Natural killer cell (primary cell): ENCODE data around the gene SLC25A53. TPM values are rescaled to one million over a fixed set of nuclear protein-coding genes. Genes with fewer than 3 reads are reported as not detected.
A peak's percentile ranks its signal among the peaks of the same experiment; 100 is the strongest.

Experiments used
- ATAC-seq, 3 donors: fragments of 150-1000 bp in 2 of 3; fragments of 200-7000 bp in 1 of 3; cut with Tn5 transposase; 1 replicate in 1 of 3; 2 replicates in 2 of 3; pipeline ENCODE4 v1.10.0; 2021; ENCODE audit warnings: mild to moderate bottlenecking in 2 of 3, moderate library complexity in 2 of 3
- DNase-seq, 2 donors: peaks; one replicate each; pipeline versions ENCODE4 v3.0.0 to v3.0.0-alpha.2; 2013 to 2021; ENCODE audit warnings: mixed read lengths in 1 of 2
- H3K27ac ChIP-seq: one replicate; pipeline ENCODE4 v1.5.1; 2013; ENCODE audit warnings: mild to moderate bottlenecking, low read length
- H3K27me3 ChIP-seq: one replicate; pipeline ENCODE4 v1.6.1; 2013; ENCODE audit warnings: low read length; ENCODE audit not compliant: control insufficient read depth, insufficient read depth
- H3K36me3 ChIP-seq: one replicate; pipeline ENCODE4 v1.6.1; 2013; ENCODE audit warnings: low read length; ENCODE audit not compliant: control insufficient read depth, insufficient read depth
- H3K4me1 ChIP-seq: one replicate; pipeline ENCODE4 v1.6.1; 2013; ENCODE audit warnings: low read length; ENCODE audit not compliant: control insufficient read depth, insufficient read depth
- H3K4me3 ChIP-seq: one replicate; pipeline ENCODE4 v1.5.1; 2013; ENCODE audit warnings: low read length
- H3K9me3 ChIP-seq: one replicate; pipeline ENCODE4 v1.6.1; 2013; ENCODE audit warnings: low read length; ENCODE audit not compliant: control insufficient read depth, insufficient read depth
- H3K27ac Mint-ChIP-seq, 2 donors: one replicate each; pipeline ENCODE4 v1.8.0; 2022; ENCODE audit warnings: mild to moderate bottlenecking in 2 of 2, mixed read lengths in 2 of 2, moderate library complexity in 1 of 2
- H3K27me3 Mint-ChIP-seq, 2 donors: one replicate each; pipeline ENCODE4 v1.8.0; 2022; ENCODE audit warnings: low read depth in 2 of 2, mixed read lengths in 2 of 2
- H3K36me3 Mint-ChIP-seq: one replicate; pipeline ENCODE4 v1.8.0; 2022; ENCODE audit warnings: mixed read lengths
- H3K4me1 Mint-ChIP-seq, 2 donors: one replicate each; pipeline ENCODE4 v1.8.0; 2022; ENCODE audit warnings: mixed read lengths in 2 of 2
- H3K4me3 Mint-ChIP-seq: one replicate; pipeline ENCODE4 v1.8.0; 2022; ENCODE audit warnings: mild to moderate bottlenecking, moderate library complexity, mixed read lengths
- H3K9me3 Mint-ChIP-seq, 2 donors: one replicate each; pipeline ENCODE4 v1.8.0; 2022; ENCODE audit warnings: mixed read lengths in 2 of 2
- CTCF ChIP-seq: fragments of 200-600 bp; IDR thresholded peaks from one replicate; pipeline ENCODE4 v1.8.0; 2022; ENCODE audit warnings: antibody characterized with exemption
- WGBS: methylation state at CpG from one replicate; pipeline ENCODE4 v1.1.7; 2013; ENCODE audit warnings: missing lambda C conversion rate; ENCODE audit not compliant: insufficient coverage; 5-methylcytosine and 5-hydroxymethylcytosine counted together
- intact Hi-C: fragments of 100-400 bp; cut with micrococcal nuclease; formaldehyde crosslinking; loops from one replicate; pipeline ENCODE4 v1.14.2; 2022
- total RNA-seq, 4 donors: library from RNA; stranded (reverse); fragments of 120-200 nt in 1 of 4; gene quantifications; one replicate each; pipeline versions ENCODE4 v1.2.3 to v1.2.4, GENCODE V29; 2013 to 2022

Gene SLC25A53
- total RNA-seq, 3 donors from 2014 or later (not counting 1 experiment from before 2014, with no cell fraction given): 10.1 to 20.6 (median 12.8) TPM

GRCh38 chrX:104134583-104135261 is 22.1 kb downstream of the SLC25A53 start:
- Histone ChIP-seq H3K27ac (no peak overlapping the region), H3K27me3 (no peaks in the 10 kb centered on the region), H3K4me1 (peaks cover 20% of the 10 kb centered on the region), H3K36me3 (peaks cover 3% of the 10 kb centered on the region), H3K9me3 (no peaks in the 10 kb centered on the region), H3K4me3 (no peak overlapping the region)
- 91% methylated on average over 4 of the region's 5 CpGs for WGBS
- Mint-ChIP-seq H3K27ac (peak overlapping the region in 1 of 2 donors; percentile 58), H3K4me3 (peak overlapping the region; percentile 56), H3K27me3 (no peaks in the 10 kb centered on the region), H3K9me3 (no peaks in the 10 kb centered on the region), H3K4me1 (peaks cover 26 to 28% of the 10 kb centered on the region in 2 donors), H3K36me3 (no peaks in the 10 kb centered on the region)
- TF ChIP-seq CTCF: no peak
- DNase-seq: no peak
- intact Hi-C loops: no loop called here
- ATAC-seq: peak in 1 of 3 donors; percentile 21

GRCh38 chrX:104130808-104131207 is 26.0 kb downstream of the SLC25A53 start:
- intact Hi-C loops: no loop called here
- Histone ChIP-seq H3K4me1 (peaks cover 16% of the 10 kb centered on the region), H3K4me3 (no peak overlapping the region), H3K9me3 (no peaks in the 10 kb centered on the region), H3K27me3 (no peaks in the 10 kb centered on the region), H3K27ac (no peak overlapping the region), H3K36me3 (peaks cover 5% of the 10 kb centered on the region)
- Mint-ChIP-seq H3K27ac (no peak overlapping the region), H3K4me1 (peaks cover 20% of the 10 kb centered on the region in 2 donors), H3K27me3 (no peaks in the 10 kb centered on the region), H3K36me3 (no peaks in the 10 kb centered on the region), H3K4me3 (no peak overlapping the region), H3K9me3 (no peaks in the 10 kb centered on the region)
- ATAC-seq (no peak), DNase-seq (no peak)
- TF ChIP-seq CTCF: no peak
- 96% methylated on average over 6 of the region's 6 CpGs for WGBS

GRCh38 chrX:104126856-104127255 is 30.0 kb downstream of the SLC25A53 start:
- WGBS: no CpG with 5 or more reads among the region's 2 CpGs
- no peak for DNase-seq
- Histone ChIP-seq H3K9me3 (no peaks in the 10 kb centered on the region), H3K27ac (no peak overlapping the region), H3K36me3 (peaks cover 5% of the 10 kb centered on the region), H3K4me1 (peaks cover 9% of the 10 kb centered on the region), H3K27me3 (no peaks in the 10 kb centered on the region), H3K4me3 (no peak overlapping the region)
- Mint-ChIP-seq H3K36me3 (no peaks in the 10 kb centered on the region), H3K27me3 (no peaks in the 10 kb centered on the region), H3K4me3 (no peak overlapping the region), H3K27ac (no peak overlapping the region), H3K4me1 (peaks cover 9 to 14% of the 10 kb centered on the region in 2 donors), H3K9me3 (no peaks in the 10 kb centered on the region)
- intact Hi-C loops: no loop called here
- no peak for ATAC-seq
- no peak for TF ChIP-seq CTCF

- DNase-seq: peak in 1 of 2 donors; percentile 34
- H3K27me3 Mint-ChIP-seq: no peaks in the 10 kb centered on the region
- no peak overlapping the region for H3K4me3 ChIP-seq
Measured at GRCh38 chrX:104122829-104123228, 34.0 kb downstream of the SLC25A53 start.

More at GRCh38 chrX:104122829-104123228, 34.0 kb downstream of the SLC25A53 start:
- no peak overlapping the region for H3K4me3 Mint-ChIP-seq
- peak in 2 of 3 donors; percentile 29 to 60 for ATAC-seq
- H3K9me3 ChIP-seq: no peaks in the 10 kb centered on the region
- no peak for TF ChIP-seq CTCF
- no peaks in the 10 kb centered on the region for H3K36me3 ChIP-seq
- H3K4me1 ChIP-seq: peaks cover 9% of the 10 kb centered on the region
- peaks cover 9 to 19% of the 10 kb centered on the region in 2 donors for H3K4me1 Mint-ChIP-seq
- no peak overlapping the region for H3K27ac ChIP-seq
- intact Hi-C loops: no loop called here
- peak overlapping the region; percentile 50 to 73 for H3K27ac Mint-ChIP-seq
- no peaks in the 10 kb centered on the region for H3K27me3 ChIP-seq
- WGBS: 10% methylated on average over 4 of the region's 5 CpGs
- H3K36me3 Mint-ChIP-seq: no peaks in the 10 kb centered on the region
- no peaks in the 10 kb centered on the region for H3K9me3 Mint-ChIP-seq
